H9 (cell line): ENCODE results near the gene LRRC41. TPM values are rescaled to one million over a fixed set of nuclear protein-coding genes. Genes with fewer than 3 reads are reported as not detected.

Source experiments
- DNase-seq: peaks from one replicate; pipeline ENCODE4 v3.0.0-alpha.2; 2017
- H2AFZ ChIP-seq: one replicate; pipeline ENCODE4 v1.6.1; 2013; ENCODE audit warnings: mild to moderate bottlenecking, low read length, control low read depth, moderate library complexity
- H2AK5ac ChIP-seq: 2 replicates; pipeline ENCODE4 v1.6.1; 2013; ENCODE audit warnings: low read length, control low read depth, mixed read lengths; ENCODE audit not compliant: insufficient read length
- H2BK120ac ChIP-seq: one replicate; pipeline ENCODE4 v1.6.1; 2013; ENCODE audit warnings: low read depth, mild to moderate bottlenecking, low read length, control low read depth, inconsistent platforms; ENCODE audit not compliant: poor library complexity, severe bottlenecking
- H2BK12ac ChIP-seq: 2 replicates; pipeline ENCODE4 v1.6.1; 2013; ENCODE audit warnings: low read length, control low read depth, mixed read lengths, low read depth; ENCODE audit not compliant: insufficient read length
- H2BK15ac ChIP-seq: 2 replicates; pipeline ENCODE4 v1.6.1; 2013; ENCODE audit warnings: low read depth, low read length, control low read depth
- H2BK20ac ChIP-seq: one replicate; pipeline ENCODE4 v1.6.1; 2013; ENCODE audit warnings: low read depth, mild to moderate bottlenecking, low read length, control low read depth, inconsistent platforms; ENCODE audit not compliant: poor library complexity, severe bottlenecking
- H2BK5ac ChIP-seq: 2 replicates; pipeline ENCODE4 v1.6.1; 2013; ENCODE audit warnings: low read length, control low read depth, mixed read lengths; ENCODE audit not compliant: insufficient read length
- H3K14ac ChIP-seq: 2 replicates; pipeline ENCODE4 v1.6.1; 2013; ENCODE audit warnings: low read length, control low read depth; ENCODE audit not compliant: insufficient read depth
- H3K18ac ChIP-seq: 2 replicates; pipeline ENCODE4 v1.6.1; 2013; ENCODE audit warnings: low read depth, mild to moderate bottlenecking, mixed read lengths, low read length, control low read depth; ENCODE audit not compliant: insufficient read length
- H3K23ac ChIP-seq: 2 replicates; pipeline ENCODE4 v1.6.1; 2013; ENCODE audit warnings: low read length, control low read depth, mixed read lengths, low read depth; ENCODE audit not compliant: insufficient read length
- H3K23me2 ChIP-seq: 2 replicates; pipeline ENCODE4 v1.6.1; 2013; ENCODE audit warnings: low read depth, mild to moderate bottlenecking, mixed read lengths, low read length, control low read depth; ENCODE audit not compliant: insufficient read length, poor library complexity, severe bottlenecking
- H3K27ac ChIP-seq: 2 replicates; pipeline ENCODE4 v1.5.1; 2013; ENCODE audit warnings: low read length, control low read depth, mixed read lengths, low read depth; ENCODE audit not compliant: insufficient read length
- H3K27me3 ChIP-seq: 2 replicates; pipeline ENCODE4 v1.6.1; 2013; ENCODE audit warnings: low read length, control low read depth, inconsistent platforms; ENCODE audit not compliant: insufficient read depth
- H3K4ac ChIP-seq: 2 replicates; pipeline ENCODE4 v1.6.1; 2013; ENCODE audit warnings: low read depth, mild to moderate bottlenecking, control low read depth, inconsistent platforms, low read length, moderate library complexity
- H3K4me1 ChIP-seq: 2 replicates; pipeline ENCODE4 v1.6.1; 2013; ENCODE audit warnings: low read length, control low read depth, inconsistent platforms; ENCODE audit not compliant: insufficient read depth
- H3K4me2 ChIP-seq: 2 replicates; pipeline ENCODE4 v1.6.1; 2013; ENCODE audit warnings: low read length, control low read depth, mixed read lengths; ENCODE audit not compliant: insufficient read length, insufficient read depth
- H3K56ac ChIP-seq: 2 replicates; pipeline ENCODE4 v1.6.1; 2013; ENCODE audit warnings: low read depth, mild to moderate bottlenecking, mixed read lengths, low read length, control low read depth; ENCODE audit not compliant: insufficient read length
- H3K79me1 ChIP-seq: 2 replicates; pipeline ENCODE4 v1.6.1; 2013; ENCODE audit warnings: low read depth, mild to moderate bottlenecking, moderate library complexity, low read length, control low read depth, inconsistent platforms; ENCODE audit not compliant: insufficient read depth, poor library complexity, severe bottlenecking
- H3K79me2 ChIP-seq: 2 replicates; pipeline ENCODE4 v1.6.1; 2013; ENCODE audit warnings: low read length, control low read depth, inconsistent platforms; ENCODE audit not compliant: insufficient read depth
- H3K9ac ChIP-seq: 2 replicates; pipeline ENCODE4 v1.6.1; 2013; ENCODE audit warnings: low read length, control low read depth, mixed read lengths; ENCODE audit not compliant: insufficient read length; ENCODE audit errors: extremely low read depth
- H3K9me3 ChIP-seq: one replicate; pipeline ENCODE4 v1.6.1; 2013; ENCODE audit warnings: low read depth, low read length, inconsistent platforms; ENCODE audit not compliant: control insufficient read depth
- H3T11ph ChIP-seq: one replicate; pipeline ENCODE4 v1.6.1; 2013; ENCODE audit warnings: mild to moderate bottlenecking, low read length, control low read depth, inconsistent platforms
- H4K20me1 ChIP-seq: one replicate; pipeline ENCODE4 v1.6.1; 2013; ENCODE audit not compliant: control insufficient read depth, insufficient read length, insufficient read depth
- H4K5ac ChIP-seq: 2 replicates; pipeline ENCODE4 v1.6.1; 2013; ENCODE audit warnings: low read depth, mild to moderate bottlenecking, mixed read lengths, low read length, control low read depth; ENCODE audit not compliant: insufficient read length
- H4K8ac ChIP-seq: replicated peaks from 2 replicates; pipeline ENCODE4 v1.6.1; 2013; ENCODE audit warnings: low read length, control low read depth, mixed read lengths, low read depth; ENCODE audit not compliant: insufficient read length
- H4K91ac ChIP-seq: 2 replicates; pipeline ENCODE4 v1.6.1; 2013; ENCODE audit warnings: low read depth, mild to moderate bottlenecking, moderate library complexity, mixed read lengths, low read length, control low read depth; ENCODE audit not compliant: insufficient read length
- H3K27ac Mint-ChIP-seq, 3 experiments: 2 replicates in 2 of 3; 3 replicates in 1 of 3; pipeline ENCODE4 v1.8.0; 2020 to 2021; ENCODE audit warnings: mixed read lengths in 3 of 3, mild to moderate bottlenecking in 1 of 3, moderate library complexity in 1 of 3
- H3K27me3 Mint-ChIP-seq: 2 replicates; pipeline ENCODE4 v1.8.0; 2021; ENCODE audit warnings: low read depth, mild to moderate bottlenecking, moderate library complexity, mixed read lengths
- H3K36me3 Mint-ChIP-seq, 3 experiments: 2 replicates in 2 of 3; 3 replicates in 1 of 3; pipeline ENCODE4 v1.8.0; 2020 to 2021; ENCODE audit warnings: low read depth in 3 of 3, mixed read lengths in 3 of 3; ENCODE audit not compliant: insufficient read depth in 1 of 3
- H3K4me1 Mint-ChIP-seq, 2 experiments: 2 replicates each; pipeline ENCODE4 v1.8.0; 2020; ENCODE audit warnings: mixed read lengths in 2 of 2
- H3K4me3 Mint-ChIP-seq, 2 experiments: 2 replicates in 1 of 2; 3 replicates in 1 of 2; pipeline ENCODE4 v1.8.0; 2020 to 2021; ENCODE audit warnings: mild to moderate bottlenecking in 2 of 2, mixed read lengths in 2 of 2, moderate library complexity in 1 of 2
- H3K9me3 Mint-ChIP-seq, 2 experiments: 2 replicates in 1 of 2; 3 replicates in 1 of 2; pipeline ENCODE4 v1.8.0; 2020; ENCODE audit warnings: mild to moderate bottlenecking in 2 of 2, mixed read lengths in 2 of 2, moderate library complexity in 1 of 2
- WGBS: extraction: QIAGEN DNeasy Blood & Tissue Kit; methylation state at CpG from one replicate; pipeline ENCODE4 v1.1.7; 2013; ENCODE audit warnings: missing lambda C conversion rate, low lambda C conversion rate, mixed read lengths; ENCODE audit not compliant: insufficient read length; ENCODE audit errors: extremely low coverage; 5-methylcytosine and 5-hydroxymethylcytosine counted together
- total RNA-seq: library from RNA; stranded (reverse); gene quantifications from 2 replicates; pipeline ENCODE4 v1.2.1, GENCODE V29; 2021
- TF ChIP-seq, protein P1 (sequence below): fragments of 200-600 bp; sonication (generic); conservative IDR thresholded peaks from 3 replicates; pipeline ENCODE4 v1.8.0; 2021; ENCODE audit warnings: antibody characterized with exemption, mild to moderate bottlenecking

LRRC41 gene
- total RNA-seq, 1 experiment from 2014 or later = 62.6 TPM

DNA sequence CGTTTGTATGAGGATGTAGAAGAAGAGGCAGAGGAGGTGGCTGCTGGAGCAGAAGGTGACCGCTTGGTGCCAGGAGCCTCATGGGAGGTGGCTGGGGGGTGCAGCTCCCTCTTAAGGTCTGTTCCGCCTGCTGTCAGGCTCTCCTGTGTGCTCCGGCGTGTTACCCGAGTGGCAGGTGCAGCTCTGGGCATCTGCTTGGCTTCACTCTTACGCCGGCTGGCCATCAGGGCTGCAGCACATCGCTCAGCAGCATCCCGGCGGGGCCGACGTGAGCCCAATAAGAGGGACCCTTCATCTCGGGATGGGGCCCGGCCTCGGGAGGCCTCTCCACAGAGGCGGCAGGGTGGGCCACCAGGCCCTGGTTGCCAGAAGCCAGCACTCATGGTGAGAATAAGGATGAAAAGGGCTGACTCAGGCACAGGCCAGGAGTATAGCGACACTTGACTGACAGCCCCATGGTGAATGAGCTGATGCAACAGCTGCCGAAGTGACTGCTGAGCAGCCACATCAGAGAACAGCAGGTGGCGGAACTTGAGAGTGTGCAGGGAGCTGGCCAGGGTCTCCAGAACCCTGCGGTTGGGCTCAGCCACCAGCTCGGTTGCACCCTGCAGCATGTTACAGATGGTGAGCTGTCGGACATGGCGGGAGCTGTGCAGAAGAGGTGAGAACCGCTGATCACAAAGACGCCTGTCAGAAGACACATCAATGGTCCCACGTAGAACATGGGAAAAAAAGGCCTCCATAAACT, 17.5 kb downstream of the LRRC41 start:
- Histone ChIP-seq H3K14ac (no peak overlapping the region), H3K4me1 (no peaks in the 10 kb centered on the region), H2AFZ (no peak overlapping the region), H4K5ac (no peak overlapping the region), H3K27ac (no peak overlapping the region), H3K23me2 (no peaks in the 10 kb centered on the region), H3K9me3 (no peaks in the 10 kb centered on the region), H3K4ac (no peak overlapping the region), H3K27me3 (no peaks in the 10 kb centered on the region), H2BK12ac (no peak overlapping the region), H4K8ac (no peak overlapping the region), H3K4me2 (no peak overlapping the region), H2BK15ac (no peak overlapping the region; the same call in 1 of the 2 replicates), H4K20me1 (no peaks in the 10 kb centered on the region), H3K9ac (no peak overlapping the region), H3K23ac (no peak overlapping the region), H3K56ac (no peak overlapping the region), H3K18ac (no peak overlapping the region), H2BK20ac (no peak overlapping the region), H2BK120ac (no peak overlapping the region), H4K91ac (peak overlapping the region; percentile 19), H3T11ph (no peak overlapping the region), H2AK5ac (no peak overlapping the region), H3K79me1 (no peaks in the 10 kb centered on the region), H2BK5ac (no peak overlapping the region), H3K79me2 (no peaks in the 10 kb centered on the region)
- no CpG with 5 or more reads among the region's 27 CpGs for WGBS
- H3K4me3 Mint-ChIP-seq = no peak overlapping the region
- H3K9me3 Mint-ChIP-seq = no peaks in the 10 kb centered on the region
- TF ChIP-seq, protein P1, sequence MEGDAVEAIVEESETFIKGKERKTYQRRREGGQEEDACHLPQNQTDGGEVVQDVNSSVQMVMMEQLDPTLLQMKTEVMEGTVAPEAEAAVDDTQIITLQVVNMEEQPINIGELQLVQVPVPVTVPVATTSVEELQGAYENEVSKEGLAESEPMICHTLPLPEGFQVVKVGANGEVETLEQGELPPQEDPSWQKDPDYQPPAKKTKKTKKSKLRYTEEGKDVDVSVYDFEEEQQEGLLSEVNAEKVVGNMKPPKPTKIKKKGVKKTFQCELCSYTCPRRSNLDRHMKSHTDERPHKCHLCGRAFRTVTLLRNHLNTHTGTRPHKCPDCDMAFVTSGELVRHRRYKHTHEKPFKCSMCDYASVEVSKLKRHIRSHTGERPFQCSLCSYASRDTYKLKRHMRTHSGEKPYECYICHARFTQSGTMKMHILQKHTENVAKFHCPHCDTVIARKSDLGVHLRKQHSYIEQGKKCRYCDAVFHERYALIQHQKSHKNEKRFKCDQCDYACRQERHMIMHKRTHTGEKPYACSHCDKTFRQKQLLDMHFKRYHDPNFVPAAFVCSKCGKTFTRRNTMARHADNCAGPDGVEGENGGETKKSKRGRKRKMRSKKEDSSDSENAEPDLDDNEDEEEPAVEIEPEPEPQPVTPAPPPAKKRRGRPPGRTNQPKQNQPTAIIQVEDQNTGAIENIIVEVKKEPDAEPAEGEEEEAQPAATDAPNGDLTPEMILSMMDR = no peak
- peaks cover 0 to 13% of the 10 kb centered on the region in 2 experiments; a peak in 2 of 4 replicates for H3K4me1 Mint-ChIP-seq
- H3K27me3 Mint-ChIP-seq = no peaks in the 10 kb centered on the region; the same call in 1 of the 2 replicates
- H3K27ac Mint-ChIP-seq = peak overlapping the region in 2 of 3 experiments; percentile 68 to 73; a peak in 3 of 7 replicates
- DNase-seq = peak; percentile 50
- peaks cover 23 to 62% (median 59%) of the 10 kb centered on the region in 3 experiments; a peak in 6 of 7 replicates for H3K36me3 Mint-ChIP-seq
